Aorta (tissue), 5 donors: ENCODE results near the gene MANSC4. TPM values are rescaled to one million over a fixed set of nuclear protein-coding genes. Genes with fewer than 3 reads are reported as not detected.

Experiments used
- ATAC-seq: fragments of 200-7000 bp; cut with Tn5 transposase; one replicate; pipeline ENCODE4 v1.9.1; 2022; ENCODE audit warnings: moderate library complexity; ENCODE audit not compliant: low FRiP score
- DNase-seq, 2 donors: peaks; one replicate each; pipeline ENCODE4 v3.0.0-alpha.2; 2020
- H3K27ac ChIP-seq, 2 donors: one replicate each; pipeline ENCODE4 v1.5.1; 2013; ENCODE audit warnings: low read length in 2 of 2, mild to moderate bottlenecking in 2 of 2, moderate library complexity in 2 of 2, control low read depth in 1 of 2, inconsistent platforms in 1 of 2, low read depth in 1 of 2
- H3K27me3 ChIP-seq, 2 donors: one replicate each; pipeline ENCODE4 v1.6.1; 2013; ENCODE audit warnings: control low read depth in 1 of 2, low read length in 1 of 2, mild to moderate bottlenecking in 1 of 2, moderate library complexity in 1 of 2; ENCODE audit not compliant: insufficient read depth in 2 of 2, control insufficient read depth in 1 of 2
- H3K36me3 ChIP-seq, 2 donors: one replicate each; pipeline ENCODE4 v1.6.1; 2013; ENCODE audit warnings: control low read depth in 1 of 2, low read length in 1 of 2, mild to moderate bottlenecking in 1 of 2; ENCODE audit not compliant: insufficient read depth in 2 of 2, control insufficient read depth in 1 of 2
- H3K4me1 ChIP-seq, 2 donors: one replicate each; pipeline ENCODE4 v1.6.1; 2013; ENCODE audit warnings: low read length in 2 of 2, control low read depth in 1 of 2, mild to moderate bottlenecking in 1 of 2, moderate library complexity in 1 of 2; ENCODE audit not compliant: insufficient read depth in 2 of 2, control insufficient read depth in 1 of 2
- H3K4me3 ChIP-seq, 2 donors: one replicate each; pipeline ENCODE4 v1.5.1; 2013; ENCODE audit warnings: low read length in 2 of 2, control low read depth in 1 of 2, mild to moderate bottlenecking in 1 of 2
- H3K9me3 ChIP-seq: one replicate; pipeline ENCODE4 v1.6.1; 2013; ENCODE audit warnings: mild to moderate bottlenecking, low read length; ENCODE audit not compliant: control insufficient read depth
- WGBS, 2 donors: extraction: QIAGEN DNeasy Blood & Tissue Kit; methylation state at CpG; one replicate each; pipeline ENCODE4 v1.1.7; 2013; 5-methylcytosine and 5-hydroxymethylcytosine counted together
- intact Hi-C, 2 donors: fragments of 100-400 bp; cut with DNase I; formaldehyde crosslinking; loops; one replicate each; pipeline versions ENCODE4 v1.14.2 to v1.15.0; 2022
- polyA plus RNA-seq, 2 donors: library from polyadenylated mRNA; stranded (reverse); fragments of 200-250 nt; gene quantifications; one replicate each; pipeline ENCODE4 v1.2.3, GENCODE V29; 2013
- total RNA-seq, 2 donors: library from RNA; stranded (reverse); fragmentation: NEBNext Ultra II Directional; extraction: Animal tissue kit (Norgen Biotek cat#: 25700); gene quantifications; one replicate each; pipeline ENCODE4 v1.2.1, GENCODE V29; 2021
- donor health status: healthy with polysubstance abuse.
- donor health status: Bipolar disorder and iron deficiency.
- donor health status: DM: no; HTN: no; CAD: no.
- donor health status: DM: no; HTN: no; CAD: no.
- donor health status: DM: yes; HTN: yes; CAD: no.

Gene MANSC4
- total and polyA plus RNA-seq, 4 donors = 0.49 TPM; not detected in 3

DNA sequence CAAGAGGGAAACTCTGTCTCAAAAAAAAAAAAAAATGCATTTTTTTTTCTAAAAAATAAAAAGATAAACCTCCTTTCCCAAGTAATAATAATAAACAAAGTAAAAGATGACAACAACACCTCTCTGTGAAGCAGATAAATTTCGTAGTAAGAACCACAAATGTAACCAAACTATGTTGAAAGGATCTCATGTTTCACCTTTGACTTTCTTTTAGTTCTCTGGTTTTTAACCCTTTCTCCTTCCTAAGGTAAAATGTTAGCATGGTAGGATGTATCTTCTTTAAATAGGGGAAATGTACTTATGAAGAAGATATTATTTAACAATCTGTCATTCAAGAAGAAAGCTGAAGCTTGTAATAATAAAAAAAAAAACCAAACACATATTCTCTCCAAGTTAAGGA, 1.8 kb downstream of the MANSC4 start:
- no peaks in the 10 kb centered on the region for H3K9me3 ChIP-seq
- DNase-seq (no peak), ATAC-seq (no peak)
- WGBS, 2 donors = 56 to 65% methylated on average over 1 of the region's 1 CpG
- no peaks in the 10 kb centered on the region for H3K4me1 ChIP-seq
- intact Hi-C loops = no loop called here
- H3K4me3 ChIP-seq = no peak overlapping the region
- H3K27ac ChIP-seq = no peak overlapping the region
- no peaks in the 10 kb centered on the region for H3K36me3 ChIP-seq
- no peaks in the 10 kb centered on the region for H3K27me3 ChIP-seq

DNA sequence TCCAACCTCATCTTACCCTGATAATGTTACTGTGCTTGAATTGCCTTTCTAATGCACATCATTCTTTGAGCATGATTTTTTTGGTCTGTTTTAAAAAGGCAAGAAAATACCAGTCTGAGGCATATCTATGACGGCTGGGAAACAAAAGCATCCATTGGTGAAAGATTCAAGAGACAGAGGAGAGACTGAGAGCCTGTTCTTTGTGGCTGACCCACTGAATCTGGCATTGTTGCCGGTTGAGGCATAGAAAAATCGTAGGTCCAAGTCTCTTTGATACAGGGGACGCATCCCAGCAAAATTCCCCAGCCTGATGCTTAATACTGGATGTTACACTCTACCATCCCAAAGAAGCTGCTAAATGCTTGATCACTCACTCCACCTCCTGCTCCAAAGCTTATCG, 2.9 kb downstream of the MANSC4 start:
- intact Hi-C loops = no loop called here
- Histone ChIP-seq H3K36me3 (no peaks in the 10 kb centered on the region), H3K4me3 (no peak overlapping the region), H3K27me3 (no peaks in the 10 kb centered on the region), H3K27ac (no peak overlapping the region), H3K4me1 (no peaks in the 10 kb centered on the region), H3K9me3 (no peaks in the 10 kb centered on the region)
- WGBS, 2 donors = 69 to 73% methylated on average over 5 of the region's 5 CpGs
- DNase-seq (no peak), ATAC-seq (no peak)

DNA sequence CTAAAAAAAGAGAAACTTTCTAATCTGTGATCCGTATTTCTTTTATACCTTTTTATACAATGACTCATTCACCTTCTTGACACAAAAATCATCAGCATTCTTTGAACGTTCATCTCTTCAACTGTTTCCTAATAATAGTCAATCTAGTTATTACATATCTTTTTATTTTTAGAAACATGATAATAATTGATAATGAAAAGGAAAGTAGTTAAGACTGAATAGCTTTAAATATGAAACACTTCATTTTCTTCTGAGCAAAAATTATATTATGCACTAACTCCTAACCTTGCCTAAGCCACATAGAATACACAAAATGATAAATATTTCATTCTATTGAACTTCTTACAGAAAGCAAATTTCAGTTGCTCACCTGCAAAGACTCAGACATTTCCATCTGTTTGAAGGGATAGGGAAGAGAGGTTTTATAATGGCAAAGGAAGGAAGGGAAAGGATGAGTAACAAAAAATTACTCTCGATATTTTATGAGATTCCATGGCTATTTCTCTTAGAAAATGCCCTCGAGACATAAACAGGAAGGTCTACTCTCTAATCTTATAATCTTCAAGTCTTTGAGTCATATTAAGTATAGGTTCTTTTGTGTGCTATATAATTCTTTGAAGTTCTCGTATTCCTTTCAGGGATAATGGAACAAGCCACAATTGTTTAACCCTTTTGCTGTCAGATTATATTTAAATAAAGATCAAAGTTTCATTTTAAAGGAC, 7.5 kb downstream of the MANSC4 start:
- intact Hi-C loops = no loop called here
- WGBS, 2 donors = 49 to 56% methylated on average over 5 of the region's 5 CpGs
- H3K4me3 ChIP-seq = no peak overlapping the region
- H3K36me3 ChIP-seq = no peaks in the 10 kb centered on the region
- H3K27ac ChIP-seq = no peak overlapping the region
- no peak for ATAC-seq
- H3K9me3 ChIP-seq = peaks cover 1% of the 10 kb centered on the region
- H3K4me1 ChIP-seq = no peaks in the 10 kb centered on the region
- no peaks in the 10 kb centered on the region for H3K27me3 ChIP-seq
- DNase-seq = no peak

DNA sequence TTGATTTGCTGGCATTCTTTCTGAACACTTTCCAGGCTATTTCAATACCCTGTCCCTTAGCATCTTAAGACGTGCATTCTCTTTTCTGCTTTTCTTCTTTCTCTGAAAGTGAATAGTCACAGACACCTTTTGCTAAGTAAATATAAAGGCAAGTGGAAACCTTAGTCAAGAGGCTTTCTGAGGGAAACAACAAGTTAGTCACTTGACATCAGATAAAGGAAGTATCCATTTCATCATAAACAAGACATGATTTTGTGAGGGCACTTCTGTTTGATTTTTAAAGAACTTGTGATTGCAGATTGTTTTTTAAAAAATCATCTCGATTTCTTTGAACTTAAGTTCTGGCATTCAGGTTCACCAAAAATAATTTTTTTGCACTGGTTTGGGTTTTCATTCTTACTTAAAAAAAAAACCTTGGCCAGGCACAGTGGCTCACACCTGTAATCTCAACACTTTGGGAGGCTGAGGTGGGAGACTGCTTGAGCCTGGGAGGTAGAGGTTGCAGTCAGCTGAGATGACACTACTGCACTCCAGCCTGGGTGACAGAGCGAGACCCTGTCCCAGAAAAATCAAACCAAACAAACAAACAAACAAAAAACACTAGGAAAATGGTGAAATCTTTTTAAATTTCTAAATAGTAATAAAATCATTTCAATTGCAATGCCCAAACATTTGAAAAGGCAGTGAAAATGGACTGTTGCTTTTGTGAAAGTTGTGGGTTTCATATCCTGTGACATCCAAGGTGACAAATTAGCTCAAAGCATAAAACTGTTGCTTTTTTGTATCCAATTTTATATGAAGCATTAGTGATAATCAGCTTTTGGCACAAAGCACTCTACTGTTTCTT, 8.3 kb downstream of the MANSC4 start:
- DNase-seq (no peak), ATAC-seq (no peak)
- Histone ChIP-seq H3K4me3 (no peak overlapping the region), H3K27me3 (no peaks in the 10 kb centered on the region), H3K9me3 (peaks cover 1% of the 10 kb centered on the region), H3K36me3 (no peaks in the 10 kb centered on the region), H3K27ac (no peak overlapping the region), H3K4me1 (no peaks in the 10 kb centered on the region)
- intact Hi-C loops = no loop called here
- 92 to 94% methylated on average over 3 of the region's 3 CpGs for WGBS, 2 donors

DNA sequence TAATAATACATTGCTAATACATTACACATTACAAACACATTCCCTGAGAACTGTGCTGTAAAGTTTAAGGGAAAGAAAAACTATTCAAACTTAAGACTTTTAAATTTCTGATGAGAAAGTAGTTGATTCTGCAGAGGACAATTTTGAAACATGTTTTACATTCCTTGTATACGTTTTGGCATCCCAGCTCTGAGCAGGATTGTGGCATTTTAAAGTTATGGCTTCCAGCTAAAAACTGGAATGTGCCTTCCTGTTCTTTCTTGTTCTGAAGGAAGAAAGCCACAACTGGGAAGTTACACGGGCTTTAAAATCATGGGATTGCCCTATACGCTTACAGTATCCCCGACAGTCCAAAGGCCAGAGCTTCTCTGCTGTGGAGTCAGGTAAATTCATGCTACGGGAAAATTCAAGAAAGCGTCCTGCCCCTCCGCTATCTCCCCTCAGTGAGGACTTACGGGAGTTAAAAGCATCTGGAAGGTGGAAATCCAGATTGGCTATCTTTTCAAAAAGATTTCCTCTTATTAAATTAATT, 10.8 kb downstream of the MANSC4 start:
- H3K27ac ChIP-seq = no peak overlapping the region
- DNase-seq = no peak
- H3K9me3 ChIP-seq = peaks cover 1% of the 10 kb centered on the region
- ATAC-seq = no peak
- no peaks in the 10 kb centered on the region for H3K27me3 ChIP-seq
- H3K4me3 ChIP-seq = no peak overlapping the region
- intact Hi-C loops = no loop called here
- H3K36me3 ChIP-seq = peaks cover 0 to 2% of the 10 kb centered on the region in 2 donors
- 79 to 80% methylated on average over 8 of the region's 8 CpGs for WGBS, 2 donors
- H3K4me1 ChIP-seq = no peaks in the 10 kb centered on the region

DNA sequence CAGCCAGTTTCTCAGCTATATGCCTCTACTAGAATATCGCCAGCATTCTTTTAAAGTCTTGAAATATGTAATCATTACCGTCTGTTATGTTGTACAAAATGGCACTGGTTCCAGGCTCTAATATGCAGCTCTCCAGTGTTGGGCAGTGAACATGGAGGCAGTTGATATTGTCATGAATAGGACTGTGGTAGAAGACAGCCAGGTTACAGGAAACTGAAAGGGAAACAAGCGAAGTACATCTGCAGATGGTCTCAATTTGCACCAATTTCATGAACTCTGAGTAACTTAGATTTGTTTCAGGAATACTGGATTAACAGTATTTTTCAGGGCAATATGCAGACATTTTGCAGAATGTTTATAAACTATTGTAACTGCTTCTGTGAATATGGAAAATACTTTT, 13.4 kb downstream of the MANSC4 start:
- ATAC-seq (no peak), DNase-seq (no peak)
- intact Hi-C loops = no loop called here
- Histone ChIP-seq H3K36me3 (peaks cover 0 to 2% of the 10 kb centered on the region in 2 donors), H3K27me3 (no peaks in the 10 kb centered on the region), H3K4me1 (no peaks in the 10 kb centered on the region), H3K9me3 (peaks cover 1% of the 10 kb centered on the region), H3K4me3 (no peak overlapping the region), H3K27ac (no peak overlapping the region)
- 91 to 92% methylated on average over 3 of the region's 3 CpGs for WGBS, 2 donors

DNA sequence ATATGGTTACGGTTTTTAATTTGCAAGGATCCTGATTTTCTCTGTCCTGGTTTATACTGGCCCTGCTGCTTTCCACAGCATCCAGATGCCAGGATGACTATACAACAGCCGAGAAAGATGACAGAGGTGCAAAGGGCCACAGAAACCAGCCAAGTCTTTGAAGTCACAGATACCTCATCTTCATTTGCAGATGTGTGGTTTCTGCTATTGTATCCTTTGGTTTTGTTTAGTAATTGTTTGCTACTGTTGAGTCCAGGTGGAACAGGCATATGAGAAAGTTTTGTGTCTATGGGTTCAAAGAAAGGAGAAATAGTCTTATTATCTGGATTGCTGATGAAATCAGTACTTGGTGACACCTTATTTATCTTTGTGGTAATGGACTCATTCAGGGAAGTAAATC, 17.3 kb downstream of the MANSC4 start:
- intact Hi-C loops = no loop called here
- no peak for DNase-seq
- Histone ChIP-seq H3K4me1 (no peaks in the 10 kb centered on the region), H3K27me3 (no peaks in the 10 kb centered on the region), H3K36me3 (peaks cover 0 to 2% of the 10 kb centered on the region in 2 donors), H3K27ac (no peak overlapping the region), H3K4me3 (no peak overlapping the region), H3K9me3 (peaks cover under 1% of the 10 kb centered on the region)
- no peak for ATAC-seq
- 93 to 97% methylated on average over 2 of the region's 2 CpGs for whole genome bisulfite sequencing, 2 donors

DNA sequence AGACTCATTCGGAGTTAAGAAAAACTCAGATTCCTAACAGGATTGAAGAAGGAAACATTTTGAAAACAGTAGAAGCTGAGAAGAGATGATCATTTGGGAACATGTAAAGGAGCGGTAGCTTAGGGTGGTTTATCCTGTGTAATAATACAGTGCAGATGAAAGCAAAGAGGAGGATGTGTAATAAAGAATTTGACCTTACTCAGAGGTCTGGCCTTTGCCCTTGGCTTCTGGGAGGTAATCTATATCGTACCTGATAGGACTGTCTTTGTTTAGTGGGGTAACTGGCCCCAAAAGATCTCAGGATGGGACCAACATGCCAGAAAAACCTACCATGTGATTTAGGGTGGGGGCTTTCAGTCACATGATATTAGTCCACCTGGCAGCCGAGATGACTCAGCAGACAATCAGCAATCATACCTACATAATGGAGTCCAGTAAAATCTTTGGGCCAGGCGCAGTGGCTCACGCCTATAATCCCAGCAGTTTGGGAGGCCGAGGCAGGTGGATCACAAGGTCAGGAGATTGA, 23.3 kb downstream of the MANSC4 start:
- Histone ChIP-seq H3K27ac (no peak overlapping the region), H3K36me3 (peaks cover 2 to 3% of the 10 kb centered on the region in 2 donors), H3K4me3 (no peak overlapping the region), H3K27me3 (no peaks in the 10 kb centered on the region), H3K4me1 (no peaks in the 10 kb centered on the region), H3K9me3 (no peaks in the 10 kb centered on the region)
- ATAC-seq (no peak), DNase-seq (no peak)
- WGBS, 2 donors = 93 to 96% methylated on average over 7 of the region's 7 CpGs
- intact Hi-C loops = no loop called here
